Adipocyte (in vitro differentiated cells): Measurements from ENCODE around the gene LRIT2.
"Not testable (repeated sequence)": the region's sequence is repeated elsewhere in the genome, so short reads cannot be mapped to it uniquely, and the experiment has no call there.

ENCODE experiments used
- DNase-seq: peaks from one replicate; pipeline ENCODE4 v3.0.0-alpha.2; 2015; ENCODE audit warnings: low read depth
- H3K27me3 ChIP-seq: replicated peaks from 2 replicates; pipeline ENCODE4 v1.7.0; 2013; ENCODE audit warnings: mild to moderate bottlenecking, low read length, moderate library complexity; ENCODE audit not compliant: control insufficient read depth, insufficient read depth
- H3K36me3 ChIP-seq: 2 replicates; pipeline ENCODE4 v1.7.0; 2013; ENCODE audit warnings: low read length, mild to moderate bottlenecking, moderate library complexity; ENCODE audit not compliant: control insufficient read depth, insufficient read depth, severe bottlenecking
- H3K4me1 ChIP-seq: 2 replicates; pipeline ENCODE4 v1.7.0; 2013; ENCODE audit warnings: mild to moderate bottlenecking, low read length, moderate library complexity; ENCODE audit not compliant: control insufficient read depth, insufficient read depth
- H3K4me3 ChIP-seq: 2 replicates; pipeline ENCODE4 v1.7.0; 2013; ENCODE audit warnings: mild to moderate bottlenecking, low read length, moderate library complexity
- H3K9ac ChIP-seq: 2 replicates; pipeline ENCODE4 v1.7.0; 2013; ENCODE audit warnings: mild to moderate bottlenecking, low read length, moderate library complexity
- H3K9me3 ChIP-seq: 2 replicates; pipeline ENCODE4 v1.7.0; 2013; ENCODE audit warnings: mild to moderate bottlenecking, low read length, moderate library complexity; ENCODE audit not compliant: control insufficient read depth

LRIT2 gene

DNA sequence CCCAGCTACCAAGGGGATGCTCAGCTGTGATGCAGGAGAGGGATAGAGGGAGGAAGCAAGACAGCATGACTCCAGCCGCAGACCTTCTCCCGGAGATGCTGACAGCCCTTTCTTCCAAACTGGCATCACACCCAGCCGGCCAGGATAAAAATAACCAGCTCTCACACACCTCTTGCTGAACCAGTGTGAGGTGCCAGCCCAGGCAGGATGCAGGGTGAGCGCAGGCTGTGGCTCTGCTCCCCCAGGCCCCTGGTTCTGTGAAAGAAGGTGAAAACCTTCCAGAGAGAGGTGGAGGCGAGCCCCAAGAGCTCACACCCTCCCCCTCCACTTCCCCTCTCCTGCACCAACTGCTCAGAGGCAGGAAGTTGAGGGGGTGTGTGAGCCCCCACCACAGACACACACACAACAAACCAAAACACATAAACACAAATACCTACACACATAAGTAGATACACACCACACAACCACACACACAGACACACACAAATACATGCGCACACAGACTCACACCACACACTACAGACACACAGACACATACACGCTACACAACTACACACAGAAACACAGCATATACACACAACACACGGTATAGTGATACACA is 47.7 kb downstream of the LRIT2 start:
- Histone ChIP-seq H3K4me3 (no peak overlapping the region), H3K36me3 (no peaks in the 10 kb centered on the region), H3K4me1 (no peaks in the 10 kb centered on the region), H3K27me3 (peaks cover 10% of the 10 kb centered on the region), H3K9ac (no peak overlapping the region), H3K9me3 (no peaks in the 10 kb centered on the region)
- DNase-seq, result no peak

GRCh38 chr10:84176836-84177474 is 48.4 kb downstream of the LRIT2 start:
- H3K36me3 ChIP-seq, result no peaks in the 10 kb centered on the region
- H3K4me1 ChIP-seq, result no peaks in the 10 kb centered on the region
- H3K9ac ChIP-seq, result no peak overlapping the region
- no peak overlapping the region for H3K4me3 ChIP-seq
- H3K9me3 ChIP-seq, result no peaks in the 10 kb centered on the region
- no peak for DNase-seq
- H3K27me3 ChIP-seq, result peaks cover 3% of the 10 kb centered on the region

GRCh38 chr10:84176351-84176750 is 49.0 kb downstream of the LRIT2 start:
- no peaks in the 10 kb centered on the region for H3K4me1 ChIP-seq
- no peaks in the 10 kb centered on the region for H3K9me3 ChIP-seq
- no peak for DNase-seq
- no peak overlapping the region for H3K4me3 ChIP-seq
- H3K36me3 ChIP-seq, result no peaks in the 10 kb centered on the region
- H3K27me3 ChIP-seq, result no peaks in the 10 kb centered on the region
- no peak overlapping the region for H3K9ac ChIP-seq

DNA sequence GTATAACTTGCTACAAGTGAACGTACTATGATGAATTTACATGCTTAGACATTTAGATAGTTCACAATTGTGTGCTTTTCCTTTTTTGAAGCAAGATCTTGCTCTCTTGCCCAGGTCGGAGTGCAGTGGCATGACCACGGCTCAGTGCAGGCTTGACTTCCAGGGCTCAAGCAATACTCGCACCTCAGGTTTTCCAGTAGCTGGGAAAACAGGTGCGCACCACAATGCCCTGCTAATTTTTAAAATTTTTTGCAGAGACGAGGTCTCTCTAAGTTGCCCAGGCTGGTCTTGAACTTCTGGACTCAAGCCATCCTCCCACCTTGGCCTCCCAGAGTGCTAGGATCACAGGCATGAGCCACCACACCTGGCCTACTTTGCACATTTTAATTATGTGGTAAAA is 49.9 kb downstream of the LRIT2 start:
- H3K9ac ChIP-seq, result no peak overlapping the region
- no peak for DNase-seq
- no peaks in the 10 kb centered on the region for H3K27me3 ChIP-seq
- no peaks in the 10 kb centered on the region for H3K36me3 ChIP-seq
- H3K9me3 ChIP-seq, result no peaks in the 10 kb centered on the region
- H3K4me3 ChIP-seq, result no peak overlapping the region
- H3K4me1 ChIP-seq, result no peaks in the 10 kb centered on the region

- Histone ChIP-seq H3K9ac (no peak within 1 kb of the TSS), H3K4me1 (no peaks in the 10 kb centered on the region), H3K9me3 (no peaks in the 10 kb centered on the region), H3K36me3 (no peaks in the 10 kb centered on the region), H3K27me3 (no peaks in the 10 kb centered on the region), H3K4me3 (no peak within 1 kb of the TSS)
- no peak for DNase-seq
Measured at GRCh38 chr10:84173501-84173929, 51.8 kb downstream of the LRIT2 start, which contains the start of gene GPR15LG. Gene GPR15LG (plus strand): TSS chr10:84173801. CDS start chr10:84173852, 51 bp downstream.

DNA sequence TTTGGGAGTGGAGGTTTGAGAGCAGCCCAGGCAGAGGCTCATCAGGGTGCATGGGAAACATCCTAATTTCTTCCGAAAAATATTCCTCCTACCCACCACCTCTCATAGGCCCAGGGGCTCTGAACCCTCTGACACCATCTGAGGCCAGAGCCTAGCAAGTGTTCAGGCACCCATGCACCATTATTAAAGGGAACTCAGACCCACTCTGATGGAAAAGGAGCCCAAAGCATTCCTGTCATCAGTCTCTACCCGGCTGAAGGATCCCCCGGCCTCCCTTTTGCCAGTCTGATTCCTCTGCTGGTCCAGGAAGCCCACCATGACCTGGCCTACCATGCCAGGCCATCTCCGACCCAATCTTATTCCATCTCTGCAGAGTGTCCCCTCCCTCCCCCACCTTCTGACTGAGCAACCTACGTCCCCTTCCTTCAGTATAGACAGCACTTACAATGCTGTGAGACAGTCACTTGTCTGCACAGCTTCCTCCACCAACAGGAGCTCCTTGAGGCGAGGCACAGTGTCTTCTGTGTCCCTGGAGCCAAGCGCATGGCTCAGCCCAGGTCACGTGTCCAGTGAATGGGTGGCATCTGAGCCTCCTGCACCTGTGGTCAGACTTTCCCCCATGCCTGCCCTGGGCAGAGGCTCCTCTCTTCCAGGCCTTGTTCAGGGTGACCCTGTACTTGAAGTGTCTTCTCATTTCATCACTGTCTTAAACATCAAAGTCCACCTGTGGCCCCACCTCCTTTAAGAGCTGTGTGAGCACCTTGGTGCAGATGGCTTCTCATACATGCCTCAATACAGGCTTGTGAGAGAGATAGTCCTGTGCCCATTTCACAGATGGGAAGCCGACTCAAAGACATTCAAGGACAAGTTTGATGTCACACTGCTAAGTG is 52.6 kb downstream of the LRIT2 start:
- H3K4me3 ChIP-seq, result no peak overlapping the region
- H3K9me3 ChIP-seq, result no peaks in the 10 kb centered on the region
- DNase-seq, result no peak
- H3K36me3 ChIP-seq, result no peaks in the 10 kb centered on the region
- H3K9ac ChIP-seq, result no peak overlapping the region
- no peaks in the 10 kb centered on the region for H3K4me1 ChIP-seq
- no peaks in the 10 kb centered on the region for H3K27me3 ChIP-seq

- DNase-seq, H3K27me3 ChIP-seq, H3K4me3 ChIP-seq, H3K36me3 ChIP-seq, H3K4me1 ChIP-seq, H3K9me3 ChIP-seq, H3K9ac ChIP-seq: not testable (repeated sequence)
Measured at GRCh38 chr10:84171700-84172466, 53.5 kb downstream of the LRIT2 start.

DNA sequence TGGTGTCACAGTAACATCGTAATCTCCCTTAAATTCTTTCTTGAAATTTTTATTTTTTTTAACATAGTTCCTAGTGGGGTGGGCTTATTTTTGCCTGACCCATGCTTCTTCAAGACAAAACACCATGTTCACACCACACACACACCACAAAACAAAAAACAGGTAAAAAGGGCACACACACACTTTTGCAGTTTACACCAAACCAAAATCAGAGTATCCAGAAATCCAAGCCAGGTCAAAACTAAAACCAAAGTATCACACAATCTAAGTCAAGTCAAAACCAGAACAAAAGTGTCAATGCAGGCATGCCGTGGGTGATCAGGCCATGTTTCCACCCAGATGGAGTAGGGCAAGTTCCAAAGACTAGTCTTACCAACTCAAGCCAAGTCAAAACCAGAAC is 54.1 kb downstream of the LRIT2 start:
- not testable (repeated sequence) for H3K27me3 ChIP-seq, H3K4me1 ChIP-seq, H3K36me3 ChIP-seq, H3K9me3 ChIP-seq, DNase-seq, H3K9ac ChIP-seq, H3K4me3 ChIP-seq
